Activated T-cell treated with anti-CD3 and anti-CD28 coated beads, Interleukin-2, amount 50 U/mL, for 24 hours (primary cell): ENCODE measurements around the gene SNAPC4.
"Not testable (repeated sequence)": the region's sequence is repeated elsewhere in the genome, so short reads cannot be mapped to it uniquely, and the experiment has no call there.

Experiments
- DNase-seq: peaks from one replicate; pipeline ENCODE4 v3.0.0-alpha.2; 2020
- H3K27ac Mint-ChIP-seq: 2 replicates; pipeline ENCODE4 v1.8.0; 2020; ENCODE audit warnings: mild to moderate bottlenecking, mixed read lengths
- H3K27me3 Mint-ChIP-seq: 2 replicates; pipeline ENCODE4 v1.8.0; 2020; ENCODE audit warnings: mixed read lengths
- H3K36me3 Mint-ChIP-seq: 2 replicates; pipeline ENCODE4 v1.8.0; 2020; ENCODE audit warnings: low read depth, mixed read lengths
- H3K4me1 Mint-ChIP-seq: 2 replicates; pipeline ENCODE4 v1.8.0; 2020; ENCODE audit warnings: low read depth, mixed read lengths
- H3K4me3 Mint-ChIP-seq: 2 replicates; pipeline ENCODE4 v1.8.0; 2020; ENCODE audit warnings: mild to moderate bottlenecking, moderate library complexity, mixed read lengths
- H3K9me3 Mint-ChIP-seq: 2 replicates; pipeline ENCODE4 v1.8.0; 2020; ENCODE audit warnings: mixed read lengths

The SNAPC4 gene

GRCh38 chr9:136359774-136360718 lies 39.9 kb downstream of the SNAPC4 start:
- H3K36me3 Mint-ChIP-seq, result peaks cover 33% of the 10 kb centered on the region
- no peak for DNase-seq
- H3K9me3 Mint-ChIP-seq, result no peaks in the 10 kb centered on the region

DNA sequence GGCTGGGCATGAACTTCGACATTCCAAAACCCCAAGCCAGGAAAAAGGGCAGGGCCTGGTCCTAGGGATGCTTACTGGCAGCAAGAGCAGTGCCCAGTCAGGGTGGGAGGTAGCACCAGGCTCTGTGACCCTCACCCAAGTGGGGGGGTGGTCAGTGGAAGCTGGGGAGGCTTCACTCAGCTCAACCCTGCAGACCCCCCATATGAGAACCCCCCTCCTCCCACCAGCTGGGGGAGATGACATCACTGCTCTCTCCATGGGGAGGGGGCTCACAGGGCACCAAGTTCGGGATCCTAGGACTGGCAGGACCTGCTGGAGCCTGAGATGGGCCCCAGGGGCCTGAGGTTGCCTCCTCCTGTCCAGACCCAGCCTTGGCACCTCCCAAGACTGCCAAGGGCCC lies 41.1 kb downstream of the SNAPC4 start:
- DNase-seq, result no peak
- Mint-ChIP-seq H3K36me3 (peaks cover 33% of the 10 kb centered on the region), H3K4me3 (no peak overlapping the region), H3K4me1 (peaks cover 12% of the 10 kb centered on the region), H3K9me3 (no peaks in the 10 kb centered on the region), H3K27me3 (no peaks in the 10 kb centered on the region), H3K27ac (no peak overlapping the region)

More at GRCh38 chr9:136359774-136360718, 39.9 kb downstream of the SNAPC4 start:
- H3K27me3 Mint-ChIP-seq, result no peaks in the 10 kb centered on the region
- no peak overlapping the region for H3K4me3 Mint-ChIP-seq
- H3K27ac Mint-ChIP-seq, result no peak overlapping the region
- peaks cover 17% of the 10 kb centered on the region for H3K4me1 Mint-ChIP-seq

DNA sequence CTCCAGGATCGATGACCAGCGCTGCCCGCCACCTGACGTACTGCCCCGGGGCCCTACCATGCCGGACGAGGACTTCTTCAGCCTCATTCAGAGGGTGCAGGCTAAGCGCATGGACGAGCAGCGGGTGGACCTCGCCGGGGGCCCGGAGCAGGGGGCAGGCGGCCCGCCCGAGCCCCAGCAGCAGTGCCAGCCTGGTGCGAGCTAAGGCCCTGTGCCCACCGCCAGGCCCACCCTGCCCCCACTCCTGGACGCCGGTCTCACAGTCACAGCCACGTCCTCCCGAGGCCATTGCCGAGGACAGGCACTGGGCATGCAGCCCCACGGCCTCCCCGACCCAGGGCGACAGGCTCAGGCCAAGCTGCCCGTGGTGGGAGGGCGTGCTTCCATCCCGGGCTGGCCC lies 42.0 kb downstream of the SNAPC4 start:
- H3K27me3 Mint-ChIP-seq, result no peaks in the 10 kb centered on the region
- no peak for DNase-seq
- no peak overlapping the region for H3K27ac Mint-ChIP-seq
- H3K4me1 Mint-ChIP-seq, result peaks cover 10% of the 10 kb centered on the region
- peaks cover 33% of the 10 kb centered on the region for H3K36me3 Mint-ChIP-seq
- H3K4me3 Mint-ChIP-seq, result no peak overlapping the region
- H3K9me3 Mint-ChIP-seq, result no peaks in the 10 kb centered on the region

- Mint-ChIP-seq H3K27me3 (no peaks in the 10 kb centered on the region), H3K4me1 (peaks cover 3% of the 10 kb centered on the region), H3K36me3 (peaks cover 26% of the 10 kb centered on the region), H3K9me3 (no peaks in the 10 kb centered on the region), H3K27ac (no peak overlapping the region), H3K4me3 (no peak overlapping the region)
- DNase-seq, result no peak
These were observed 42.7 kb downstream of the SNAPC4 start for GRCh38 chr9:136357202-136357725.

- Mint-ChIP-seq H3K27ac (no peak overlapping the region), H3K9me3 (no peaks in the 10 kb centered on the region), H3K4me1 (no peaks in the 10 kb centered on the region)
These were observed 44.1 kb downstream of the SNAPC4 start for GRCh38 chr9:136355616-136356557.

DNA sequence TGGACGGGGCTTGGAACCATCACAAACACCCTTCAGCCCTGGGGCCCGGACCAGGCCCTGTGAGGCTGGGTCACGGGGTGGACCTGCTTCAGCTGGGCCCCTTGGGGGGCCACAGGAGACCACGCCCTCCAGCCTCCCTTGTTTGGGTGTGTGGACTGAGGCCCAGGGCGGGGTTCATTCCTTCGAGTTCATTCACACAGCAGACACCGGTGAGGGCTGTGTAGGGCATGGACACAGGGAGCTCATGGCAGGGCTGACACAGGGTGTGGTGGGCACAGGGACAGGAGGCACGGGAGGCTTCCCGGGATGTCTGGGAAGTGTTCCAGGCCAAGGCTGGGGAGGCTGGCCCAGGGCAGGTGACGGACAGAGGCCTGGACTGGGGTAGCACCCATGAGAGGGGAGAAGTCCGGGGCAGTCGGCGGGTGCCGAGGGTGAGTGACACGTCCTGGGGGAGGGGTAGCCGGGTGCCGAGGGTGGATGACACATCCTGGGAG lies 45.3 kb downstream of the SNAPC4 start:
- Mint-ChIP-seq H3K9me3 (no peaks in the 10 kb centered on the region), H3K4me3 (no peak overlapping the region), H3K27ac (peak overlapping the region; percentile 55), H3K27me3 (no peaks in the 10 kb centered on the region), H3K36me3 (peaks cover 6% of the 10 kb centered on the region), H3K4me1 (no peaks in the 10 kb centered on the region)
- DNase-seq, result no peak

More at GRCh38 chr9:136355616-136356557, 44.1 kb downstream of the SNAPC4 start:
- no peak overlapping the region for H3K4me3 Mint-ChIP-seq
- DNase-seq, result no peak
- H3K27me3 Mint-ChIP-seq, result no peaks in the 10 kb centered on the region
- H3K36me3 Mint-ChIP-seq, result peaks cover 15% of the 10 kb centered on the region

GRCh38 chr9:136353757-136354488 lies 46.0 kb downstream of the SNAPC4 start:
- peaks cover 2% of the 10 kb centered on the region for H3K36me3 Mint-ChIP-seq
- no peak for DNase-seq
- H3K9me3 Mint-ChIP-seq, result no peaks in the 10 kb centered on the region
- no peak overlapping the region for H3K27ac Mint-ChIP-seq
- no peaks in the 10 kb centered on the region for H3K4me1 Mint-ChIP-seq
- H3K4me3 Mint-ChIP-seq, result no peak overlapping the region
- H3K27me3 Mint-ChIP-seq, result no peaks in the 10 kb centered on the region

DNA sequence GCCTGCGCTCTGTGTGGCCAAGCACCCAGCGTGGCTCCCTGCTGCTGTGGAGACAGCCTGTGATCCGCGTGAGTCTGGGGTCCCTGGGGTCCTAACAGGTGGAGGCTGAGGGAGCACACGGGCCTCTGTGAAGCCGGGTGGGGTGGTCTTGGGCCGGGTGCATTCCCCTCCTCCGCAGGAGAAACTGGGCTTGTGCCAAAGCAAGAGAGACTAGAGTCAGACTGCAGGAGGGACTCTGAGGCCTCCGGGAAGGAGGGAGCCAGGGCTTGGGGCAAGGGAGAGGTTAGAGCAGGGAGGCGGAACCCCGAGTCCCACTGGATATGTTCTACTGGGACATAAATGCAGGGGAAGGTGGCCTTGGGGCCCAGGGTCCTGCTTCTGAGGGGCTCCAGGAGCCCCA lies 46.9 kb downstream of the SNAPC4 start:
- H3K27ac Mint-ChIP-seq, result no peak overlapping the region
- no peaks in the 10 kb centered on the region for H3K4me1 Mint-ChIP-seq
- no peaks in the 10 kb centered on the region for H3K36me3 Mint-ChIP-seq
- H3K4me3 Mint-ChIP-seq, result no peak overlapping the region
- no peaks in the 10 kb centered on the region for H3K9me3 Mint-ChIP-seq
- no peaks in the 10 kb centered on the region for H3K27me3 Mint-ChIP-seq
- DNase-seq, result no peak

DNA sequence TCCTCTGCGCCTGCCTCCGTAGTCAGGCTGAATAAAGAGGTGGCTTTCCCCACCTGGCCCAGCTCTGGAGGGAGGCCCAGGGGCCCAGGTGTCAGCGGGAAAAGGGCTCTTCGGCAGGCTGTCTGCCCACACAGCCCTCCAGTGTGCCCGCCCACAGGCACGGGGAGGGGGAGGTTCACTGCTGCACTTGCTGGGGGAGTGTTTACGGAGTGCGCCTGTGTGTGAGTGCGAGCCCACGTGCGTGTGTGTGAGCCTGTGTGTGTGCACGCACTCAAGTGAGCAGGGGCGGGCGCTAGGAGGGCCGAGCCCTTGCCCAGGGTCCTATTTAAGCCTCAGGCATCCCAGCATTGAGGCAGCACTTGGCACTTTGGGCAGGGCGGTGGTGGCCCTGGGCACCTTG lies 47.3 kb downstream of the SNAPC4 start:
- H3K4me3 Mint-ChIP-seq, result no peak overlapping the region
- no peaks in the 10 kb centered on the region for H3K9me3 Mint-ChIP-seq
- no peaks in the 10 kb centered on the region for H3K27me3 Mint-ChIP-seq
- H3K4me1 Mint-ChIP-seq, result no peaks in the 10 kb centered on the region
- H3K36me3 Mint-ChIP-seq, result no peaks in the 10 kb centered on the region
- no peak for DNase-seq
- no peak overlapping the region for H3K27ac Mint-ChIP-seq

GRCh38 chr9:136351868-136352267 lies 48.1 kb downstream of the SNAPC4 start:
- not testable (repeated sequence) for H3K27me3 Mint-ChIP-seq, H3K36me3 Mint-ChIP-seq, H3K27ac Mint-ChIP-seq, H3K4me1 Mint-ChIP-seq, DNase-seq, H3K9me3 Mint-ChIP-seq, H3K4me3 Mint-ChIP-seq

GRCh38 chr9:136351252-136351800 lies 48.6 kb downstream of the SNAPC4 start:
- H3K9me3 Mint-ChIP-seq, result no peaks in the 10 kb centered on the region
- no peak for DNase-seq
- no peaks in the 10 kb centered on the region for H3K4me1 Mint-ChIP-seq
- H3K36me3 Mint-ChIP-seq, result no peaks in the 10 kb centered on the region
- no peaks in the 10 kb centered on the region for H3K27me3 Mint-ChIP-seq
- no peak overlapping the region for H3K4me3 Mint-ChIP-seq
- no peak overlapping the region for H3K27ac Mint-ChIP-seq
